Measurements from ENCODE around the gene LRP1B. TPM values are rescaled to one million over a fixed set of nuclear protein-coding genes. Genes with fewer than 3 reads are reported as not detected.

The LRP1B gene
- total and polyA plus RNA-seq, 2 of the 8 experiments (the other 6 are each of a cell fraction or from before 2014, with no cell fraction given), result 0.03 TPM; not detected in 1

DNA sequence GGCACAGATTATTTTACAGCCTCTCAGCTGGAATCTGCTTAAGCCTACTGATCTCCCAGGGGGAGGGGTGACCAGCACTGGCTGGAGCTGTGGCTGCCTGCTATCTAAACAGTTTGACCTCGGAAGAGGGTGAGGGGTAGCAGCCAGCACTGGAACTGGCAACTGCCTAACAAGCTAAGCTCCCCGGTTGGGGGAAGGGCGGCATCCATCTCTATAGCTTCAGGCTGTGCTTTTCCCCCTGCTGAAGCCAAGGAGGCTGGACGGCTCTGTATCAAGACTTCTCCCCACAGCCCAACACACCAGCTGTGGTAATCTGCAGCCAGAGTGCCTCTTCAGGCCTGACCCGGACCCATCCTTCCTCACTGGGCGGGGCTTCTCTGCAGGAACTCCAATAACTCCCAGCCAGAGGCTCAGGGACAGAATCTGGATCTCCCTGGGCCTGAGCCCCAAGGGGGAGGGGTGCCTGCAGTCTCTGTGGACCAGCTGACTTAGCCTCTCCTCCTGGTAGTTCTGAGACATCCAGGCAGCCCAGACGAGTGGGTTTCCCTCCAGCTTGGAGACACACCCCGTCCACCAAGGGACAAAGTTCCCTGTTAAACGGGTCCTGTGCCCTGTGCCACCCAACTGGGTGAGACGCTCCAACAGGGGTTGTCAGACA, 560.2 kb downstream of the LRP1B start:
- Histone ChIP-seq H2AFZ (ENCODE audit: low read length) (peak overlapping the region; percentile 83; the same call in 1 of the 2 replicates), H3K56ac (replicated peaks; ENCODE audit: insufficient read length, low read depth, low read length) (no peak overlapping the region), H3K18ac (ENCODE audit: extremely low read depth, low read length) (no peak overlapping the region), H3K23me2 (ENCODE audit: low read depth, low read length) (no peaks in the 10 kb centered on the region), H3K27me3 (replicated peaks in 1 of 4; ENCODE audit: control insufficient read depth in 3 of 4, extremely low read depth in 1 of 4, insufficient read depth in 3 of 4, low read length in 3 of 4) (no peaks in the 10 kb centered on the region), H3K4ac (replicated peaks; ENCODE audit: insufficient read length, low read depth, low read length) (no peak overlapping the region), H2BK20ac (ENCODE audit: low read length) (no peak overlapping the region), H3K14ac (ENCODE audit: insufficient read length) (no peak overlapping the region), H4K5ac (ENCODE audit: insufficient read length, low read depth, low read length) (no peak overlapping the region), H3K4me2 (ENCODE audit: insufficient read depth in 1 of 2, low read depth in 2 of 2, low read length in 2 of 2) (peak overlapping the region in 1 of 2 experiments; percentile 19; a peak in 1 of 4 replicates), H3K36me3 (ENCODE audit: control insufficient read depth in 2 of 4, insufficient read depth in 4 of 4, low read length in 3 of 4) (no peaks in the 10 kb centered on the region), H3K79me2 (ENCODE audit: control insufficient read depth in 1 of 2, insufficient read depth in 2 of 2, low read length in 2 of 2) (no peaks in the 10 kb centered on the region), H4K20me1 (replicated peaks in 1 of 2; ENCODE audit: control insufficient read depth in 1 of 2, insufficient read depth in 2 of 2, low read length in 2 of 2) (no peaks in the 10 kb centered on the region), H3K79me1 (ENCODE audit: low read depth, low read length) (no peaks in the 10 kb centered on the region), H3K4me1 (replicated peaks in 1 of 4; ENCODE audit: control insufficient read depth in 3 of 4, insufficient read depth in 4 of 4, low read length in 3 of 4) (peaks cover 0 to 5% (median 1%) of the 10 kb centered on the region in 4 experiments; a peak in 3 of 7 replicates), H2BK15ac (ENCODE audit: low read length) (no peak overlapping the region), H3K23ac (ENCODE audit: insufficient read length) (no peak overlapping the region), H2AK5ac (ENCODE audit: low read depth, low read length) (no peak overlapping the region), H3K27ac (ENCODE audit: low read depth, low read length) (no peak overlapping the region), H4K91ac (replicated peaks; ENCODE audit: insufficient read length, low read length) (no peak overlapping the region), H2BK120ac (replicated peaks; ENCODE audit: low read depth, low read length) (no peak overlapping the region), H2BK12ac (ENCODE audit: low read depth, low read length) (no peak overlapping the region), H3K9me3 (ENCODE audit: insufficient read depth in 2 of 2, low read depth in 1 of 2, low read length in 1 of 2) (peaks cover 0 to 4% of the 10 kb centered on the region in 2 experiments; a peak in 1 of 4 replicates), H3K4me3 (ENCODE audit: extremely low read depth in 1 of 4, insufficient read depth in 2 of 4, low read depth in 3 of 4, low read length in 4 of 4) (no peak overlapping the region), H4K8ac (ENCODE audit: extremely low read depth, insufficient read depth, low read length) (no peak overlapping the region), H2BK5ac (ENCODE audit: low read depth, low read length) (no peak overlapping the region), H3K9ac (replicated peaks in 1 of 4; ENCODE audit: extremely low read depth in 1 of 4, low read depth in 3 of 4, low read length in 3 of 4) (no peak overlapping the region)
- DNase-seq (ENCODE audit: low read depth in 1 of 2, low spot score in 2 of 2) (peak in 1 of 2 experiments; percentile 43), FAIRE-seq (no peak)
- ChIA-PET CTCF (ENCODE audit: partially characterized antibody) (interaction anchor here (0.8 kb wide), 1 partner anchor 11 kb away, joined by 3 read pairs; no protein-coding TSS in a partner anchor), POLR2A (ENCODE audit: partially characterized antibody) (interaction anchor here (1.1 kb wide), 1 partner anchor 16 kb away, joined by 3 read pairs; no protein-coding TSS in a partner anchor)
- 94% methylated on average over 9 of the region's 10 CpGs; no CpG with 5 or more reads in 1 of the 2 experiments for WGBS, 2 experiments (ENCODE audit: extremely low coverage in 1 of 2, insufficient coverage in 1 of 2, insufficient read length in 1 of 2, insufficient replicate concordance in 2 of 2, low coverage in 1 of 2, low lambda C conversion rate in 2 of 2, missing lambda C conversion rate in 1 of 2)
- TF ChIP-seq NRF1 (IDR thresholded peaks at IDR 0.05; ENCODE audit: low read depth, low read length) (no peak), TBP (IDR thresholded peaks at IDR 0.05; ENCODE audit: low read depth, low read length) (no peak), YY1 (IDR thresholded peaks at IDR 0.05; ENCODE audit: low read depth, low read length) (no peak), PHF8 (conservative IDR thresholded peaks at IDR 0.05; ENCODE audit: low read depth, low read length) (no peak), RAD21 (IDR thresholded peaks at IDR 0.05 in 1 of 2, conservative IDR thresholded peaks at IDR 0.05 in 1 of 2; ENCODE audit: low read depth in 2 of 2, low read length in 2 of 2) (no peak), SIX5 (IDR thresholded peaks at IDR 0.05; ENCODE audit: low read depth, low read length) (no peak), BRCA1 (IDR thresholded peaks at IDR 0.05; ENCODE audit: low read depth, low read length) (no peak), TAF7 (optimal IDR thresholded peaks at IDR 0.05; ENCODE audit: borderline replicate concordance, low read depth, low read length) (no peak), SP1 (IDR thresholded peaks at IDR 0.05; ENCODE audit: low read depth, low read length) (no peak), EZH2 (IDR thresholded peaks at IDR 0.05; ENCODE audit: low read depth, low read length, severe bottlenecking) (no peak), SIRT6 (IDR thresholded peaks at IDR 0.05; ENCODE audit: low read length) (no peak), EGR1 (IDR thresholded peaks at IDR 0.05; ENCODE audit: borderline replicate concordance, low read depth, low read length) (no peak)
- TF ChIP-seq, protein P1, sequence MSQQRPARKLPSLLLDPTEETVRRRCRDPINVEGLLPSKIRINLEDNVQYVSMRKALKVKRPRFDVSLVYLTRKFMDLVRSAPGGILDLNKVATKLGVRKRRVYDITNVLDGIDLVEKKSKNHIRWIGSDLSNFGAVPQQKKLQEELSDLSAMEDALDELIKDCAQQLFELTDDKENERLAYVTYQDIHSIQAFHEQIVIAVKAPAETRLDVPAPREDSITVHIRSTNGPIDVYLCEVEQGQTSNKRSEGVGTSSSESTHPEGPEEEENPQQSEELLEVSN (IDR thresholded peaks at IDR 0.05), result no peak

All from H1 (cell line).